Measurements from ENCODE around the gene CSNK1G1.

Gene CSNK1G1

DNA sequence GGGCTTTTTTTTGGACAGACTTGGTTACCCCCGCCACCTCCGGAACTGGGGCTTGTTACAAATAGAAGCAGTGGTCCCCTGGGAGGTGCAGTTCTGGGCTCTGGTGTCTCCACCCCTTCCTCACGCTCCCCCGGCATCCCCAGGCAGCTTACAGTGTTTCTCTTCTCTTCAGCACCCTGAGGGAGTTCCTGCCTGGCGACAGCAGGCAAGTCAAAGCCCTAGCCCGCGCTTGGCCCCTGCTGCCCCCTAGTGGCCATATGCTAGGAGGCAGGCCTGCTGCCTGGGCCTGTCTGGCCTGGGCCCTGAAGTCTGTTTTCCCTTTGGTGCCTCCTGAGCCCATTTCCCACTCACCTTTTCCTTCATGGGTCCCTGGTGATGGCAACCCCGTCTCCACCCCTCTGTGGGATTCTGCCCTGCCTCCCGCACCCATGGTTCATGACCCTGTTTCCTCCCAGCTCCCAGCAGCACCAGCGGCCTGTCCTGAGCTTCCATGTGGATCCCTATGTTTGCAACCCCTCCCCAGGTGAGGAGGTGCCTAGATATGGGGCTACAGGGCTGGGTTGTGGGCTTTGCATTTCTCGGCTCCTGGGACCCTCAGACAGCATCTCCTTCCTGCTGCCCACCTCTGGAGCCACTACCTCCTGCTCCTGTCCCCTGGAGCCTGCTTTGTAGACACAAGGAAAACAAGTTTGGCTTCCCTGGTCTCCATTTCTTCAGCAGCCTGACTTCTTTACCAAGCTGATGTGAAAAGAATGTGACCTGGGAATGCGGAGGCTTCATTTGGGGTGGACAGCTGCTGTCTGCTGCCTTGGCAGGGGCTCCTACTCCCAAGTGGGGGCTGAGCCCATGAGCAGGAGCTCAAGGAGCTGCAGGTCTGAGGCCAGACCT lies 202.2 kb downstream of the CSNK1G1 start:
- peak; percentile 77 for DNase-seq (ENCODE audit: low read depth)

DNA sequence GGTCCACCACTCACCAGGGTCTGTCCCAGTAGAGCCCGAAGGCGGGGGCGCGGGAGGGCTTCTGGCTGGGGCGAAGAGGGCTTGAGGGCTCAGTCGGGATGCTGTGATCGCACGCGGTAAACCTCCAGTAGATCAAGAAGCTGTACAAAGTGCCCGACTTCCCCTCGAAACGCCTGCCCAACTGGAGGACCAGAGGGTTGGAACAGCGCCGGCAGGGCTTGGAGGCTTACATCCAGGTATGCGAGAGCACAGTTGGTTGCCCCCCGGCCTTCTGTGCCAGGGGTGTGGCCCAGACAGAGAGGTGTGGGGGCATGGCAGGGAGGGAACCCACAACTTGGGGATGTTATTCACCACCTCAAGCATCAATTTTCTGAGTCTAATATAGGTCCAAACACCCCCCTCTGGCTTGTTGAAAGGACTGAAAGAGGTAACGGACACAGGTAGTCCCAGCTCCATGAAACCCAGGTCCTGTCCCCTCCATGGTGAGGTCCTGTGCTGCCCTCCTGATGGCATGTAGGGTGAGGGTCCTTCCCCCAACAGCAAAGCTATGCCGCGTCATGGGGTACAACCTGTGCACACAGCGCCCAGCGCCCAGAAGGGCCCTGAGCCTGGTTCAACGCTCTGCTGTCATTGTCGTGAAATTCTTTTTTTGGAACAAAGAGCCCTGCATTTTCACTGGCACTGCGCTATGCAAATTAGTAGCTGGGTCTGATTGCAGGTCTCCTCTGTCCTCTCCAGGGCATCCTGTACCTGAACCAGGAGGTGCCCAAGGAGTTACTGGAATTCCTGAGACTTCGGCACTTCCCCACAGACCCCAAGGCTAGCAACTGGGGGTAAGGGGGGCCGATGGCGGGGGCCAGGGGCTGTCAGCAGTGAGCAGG lies 203.2 kb downstream of the CSNK1G1 start:
- no peak for DNase-seq (ENCODE audit: low read depth)

DNA sequence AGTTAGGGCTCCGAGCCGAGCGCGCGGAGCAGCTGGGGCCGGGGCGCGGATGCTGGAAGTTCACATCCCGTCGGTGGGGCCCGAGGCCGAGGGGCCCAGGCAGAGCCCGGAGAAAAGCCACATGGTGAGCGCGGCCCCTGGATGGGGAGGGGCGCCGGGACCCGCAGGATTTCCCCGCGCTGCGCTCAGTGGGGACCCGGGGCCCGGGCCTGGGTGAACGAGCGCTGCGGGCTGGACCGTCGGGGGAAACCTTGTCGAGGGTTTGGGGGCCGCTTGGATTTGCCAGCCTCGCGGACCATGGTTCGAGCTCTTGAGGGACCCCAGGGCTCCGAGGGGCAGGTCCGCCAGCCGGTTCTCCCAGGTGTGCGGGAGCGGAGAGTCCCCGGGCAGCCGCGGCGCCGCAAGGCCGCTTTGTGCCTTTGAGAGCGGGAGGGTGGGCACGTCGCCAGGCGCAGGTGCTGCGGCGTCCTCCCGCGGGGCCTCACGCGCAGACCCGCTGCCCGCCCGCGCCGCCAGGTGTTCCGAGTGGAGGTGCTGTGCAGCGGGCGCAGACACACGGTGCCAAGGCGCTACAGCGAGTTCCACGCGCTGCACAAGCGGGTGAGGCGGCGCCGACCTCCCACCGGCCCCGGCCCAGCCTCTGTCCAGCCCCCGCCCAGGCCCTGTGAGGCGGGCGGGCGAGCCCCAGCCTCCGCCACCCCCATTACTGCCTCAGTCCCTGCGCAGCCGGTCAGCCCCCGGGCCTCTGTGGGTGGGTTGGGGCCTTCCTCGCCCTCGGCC lies 204.1 kb downstream of the CSNK1G1 start, which contains the start of gene SNX22:
SNX22 (plus strand) TSS at position 5 of the 780 bp plus-strand sequence; CDS start at position 50, 45 bp downstream.
- no peak for DNase-seq (ENCODE audit: low read depth)

DNA sequence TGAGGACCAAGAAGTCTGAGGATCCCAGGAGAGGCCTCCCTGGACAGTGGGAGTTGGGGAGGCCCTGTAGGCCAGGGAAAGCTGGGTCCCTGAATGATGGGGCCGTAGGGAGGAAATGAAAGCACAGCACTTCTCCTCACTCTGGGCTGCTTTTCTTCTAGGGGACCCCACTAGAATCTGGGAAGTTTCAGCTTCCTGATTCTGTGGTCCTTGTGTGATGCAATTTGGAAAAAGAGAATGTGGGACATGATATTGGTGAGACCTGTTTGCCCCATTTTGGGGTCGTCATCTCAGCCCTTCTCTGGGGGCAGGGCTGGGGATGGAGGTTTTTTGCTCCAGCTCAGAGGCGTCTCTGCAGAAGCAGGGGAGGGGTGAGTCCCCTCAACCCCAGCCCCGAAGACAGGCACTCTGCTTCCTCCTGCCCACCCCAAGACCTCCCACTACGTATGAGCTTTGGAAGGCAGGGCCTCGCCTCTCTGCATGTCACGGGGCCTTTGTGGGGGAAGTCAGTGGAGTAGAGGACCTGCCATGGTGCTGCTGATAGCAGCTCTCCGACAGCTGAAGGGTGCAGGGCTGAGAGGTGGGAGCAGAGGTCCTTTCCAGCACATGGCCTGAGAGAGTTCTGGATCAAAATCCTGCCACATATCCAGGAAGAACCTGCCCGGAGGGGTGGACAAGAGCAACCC lies 205.9 kb downstream of the CSNK1G1 start:
- no peak for DNase-seq (ENCODE audit: low read depth)

GRCh38 chr15:64149424-64149823 lies 206.5 kb downstream of the CSNK1G1 start:
- DNase-seq (ENCODE audit: low read depth) = no peak

- no peak for DNase-seq (ENCODE audit: low read depth)
These were observed 207.4 kb downstream of the CSNK1G1 start for GRCh38 chr15:64148581-64148980.

GRCh38 chr15:64148168-64148567 lies 207.8 kb downstream of the CSNK1G1 start:
- no peak for DNase-seq (ENCODE audit: low read depth)

GRCh38 chr15:64146885-64147681 lies 208.9 kb downstream of the CSNK1G1 start:
- DNase-seq (ENCODE audit: low read depth) = no peak

DNA sequence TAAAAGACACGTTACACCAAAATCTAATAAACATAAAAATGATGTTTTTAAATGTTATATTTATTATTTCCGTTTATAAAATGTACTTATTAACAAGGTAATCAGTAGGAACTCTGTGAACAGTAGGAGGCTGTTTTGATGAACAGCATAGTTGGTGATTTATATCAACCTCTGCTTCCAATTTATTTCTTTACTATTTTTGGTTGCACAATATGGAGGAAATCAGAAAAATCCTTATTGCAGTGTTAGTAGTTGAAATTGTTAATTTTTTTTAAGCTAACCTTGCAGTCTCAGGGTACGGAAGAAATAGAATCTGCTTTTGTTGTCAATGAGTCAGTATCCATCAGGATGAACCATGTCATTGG lies 209.5 kb downstream of the CSNK1G1 start:
- no peak for DNase-seq (ENCODE audit: low read depth)

- DNase-seq (ENCODE audit: low read depth) = no peak
These were observed 209.9 kb downstream of the CSNK1G1 start for GRCh38 chr15:64146041-64146440.

DNA sequence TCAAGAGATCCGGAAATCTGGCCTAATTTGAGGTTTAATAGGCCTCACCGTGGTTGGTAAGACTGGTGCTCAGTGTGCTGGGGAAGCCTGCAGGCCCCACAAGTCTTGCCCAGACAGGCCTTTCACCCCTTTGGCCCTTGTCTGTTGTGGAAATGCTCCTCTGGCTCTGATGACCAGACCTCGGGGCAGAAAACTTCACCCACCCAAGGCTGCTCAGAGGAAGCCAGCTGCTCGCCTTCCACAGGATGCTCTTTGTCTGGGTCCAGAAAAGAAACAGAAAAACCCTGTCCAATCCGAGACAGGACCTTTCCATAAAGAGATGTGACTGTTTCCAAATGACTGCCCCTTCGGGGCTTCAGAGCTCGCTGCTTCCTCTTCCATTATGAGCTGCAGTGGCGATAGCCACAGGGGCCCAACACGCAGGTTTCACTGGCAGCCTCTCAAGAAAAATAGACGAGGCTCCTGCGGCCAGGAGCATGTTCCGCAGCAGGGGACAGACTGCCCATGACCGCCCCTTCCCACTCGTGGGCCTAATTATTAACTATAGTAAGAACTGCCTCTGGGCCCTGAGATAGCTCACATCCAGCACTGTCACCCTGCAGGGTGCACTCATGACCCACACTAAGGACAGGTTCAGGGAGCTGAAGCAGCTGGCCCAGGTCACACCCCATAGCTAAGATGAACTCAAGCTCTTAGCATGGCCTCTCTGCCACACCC lies 211.2 kb downstream of the CSNK1G1 start:
- DNase-seq (ENCODE audit: low read depth) = no peak

GRCh38 chr15:64144192-64144564 lies 211.8 kb downstream of the CSNK1G1 start:
- DNase-seq (ENCODE audit: low read depth) = no peak

GRCh38 chr15:64143276-64143675 lies 212.7 kb downstream of the CSNK1G1 start:
- no peak for DNase-seq (ENCODE audit: low read depth)

DNA sequence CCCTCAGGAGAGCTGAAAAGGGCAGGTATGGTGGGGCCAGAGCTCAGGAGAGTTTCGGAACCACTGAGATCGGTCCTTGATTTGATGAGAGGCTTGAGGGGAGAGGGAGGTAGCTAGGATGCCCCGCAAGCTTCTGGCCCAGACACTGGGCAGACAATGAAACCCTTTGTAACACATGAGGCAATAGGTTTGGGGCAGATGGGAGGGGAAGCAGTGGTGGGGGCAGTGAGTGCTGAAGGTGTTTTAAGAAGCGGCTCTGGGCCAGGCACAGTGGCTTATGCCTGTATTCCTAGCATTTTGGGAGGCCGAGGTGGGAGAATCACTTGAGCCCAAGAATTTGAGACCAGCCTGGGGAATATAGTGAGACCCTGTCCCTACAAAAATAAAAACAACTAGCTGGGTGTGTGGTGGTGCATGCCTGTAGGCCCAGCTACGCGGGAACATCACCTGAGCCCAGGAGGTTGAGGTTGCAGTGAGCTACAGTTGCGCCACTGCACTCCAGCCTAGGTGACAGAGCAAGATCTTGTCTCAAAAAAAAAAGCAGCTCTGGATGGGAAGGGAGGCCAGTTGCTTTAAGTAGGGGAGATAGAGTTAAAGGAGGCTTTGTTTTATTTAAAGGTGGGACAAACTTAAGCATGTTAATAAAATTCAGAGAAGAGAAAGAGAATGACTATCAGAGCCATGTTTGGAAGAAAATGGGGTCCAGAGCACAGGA lies 214.0 kb downstream of the CSNK1G1 start:
- DNase-seq (ENCODE audit: low read depth) = no peak

DNA sequence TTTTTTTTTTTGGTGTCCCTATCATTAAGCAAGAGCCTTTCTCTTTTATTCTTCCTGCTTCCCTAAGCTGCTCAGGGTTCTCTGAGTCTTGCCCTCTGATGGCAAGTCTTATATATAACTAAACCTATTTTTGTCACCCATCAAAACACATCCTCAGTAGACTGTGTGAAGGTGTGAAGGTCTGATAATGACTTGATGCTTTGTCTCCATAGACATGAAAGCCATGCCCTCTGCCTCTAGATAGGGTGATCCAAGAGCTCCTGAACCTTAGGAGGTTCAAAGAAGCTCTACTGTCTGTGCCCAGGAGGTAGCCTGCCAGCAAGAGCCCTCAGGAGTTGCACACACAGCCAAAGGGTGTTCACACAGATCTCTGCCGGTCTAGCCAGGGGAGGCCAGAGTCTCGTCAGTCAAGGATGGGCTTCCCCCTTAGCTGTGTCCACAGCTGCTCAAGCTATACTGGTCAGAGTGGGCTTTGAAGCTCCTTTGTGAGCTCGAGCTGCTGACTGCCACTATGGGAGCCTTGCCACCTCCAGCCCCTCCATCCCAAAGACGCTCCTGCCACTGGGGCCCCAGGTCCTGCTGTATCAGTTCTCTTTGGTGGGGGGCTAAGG lies 217.5 kb downstream of the CSNK1G1 start:
- DNase-seq (ENCODE audit: low read depth) = no peak

- no peak for DNase-seq (ENCODE audit: low read depth)
These were observed 218.6 kb downstream of the CSNK1G1 start for GRCh38 chr15:64137226-64137833.

DNA sequence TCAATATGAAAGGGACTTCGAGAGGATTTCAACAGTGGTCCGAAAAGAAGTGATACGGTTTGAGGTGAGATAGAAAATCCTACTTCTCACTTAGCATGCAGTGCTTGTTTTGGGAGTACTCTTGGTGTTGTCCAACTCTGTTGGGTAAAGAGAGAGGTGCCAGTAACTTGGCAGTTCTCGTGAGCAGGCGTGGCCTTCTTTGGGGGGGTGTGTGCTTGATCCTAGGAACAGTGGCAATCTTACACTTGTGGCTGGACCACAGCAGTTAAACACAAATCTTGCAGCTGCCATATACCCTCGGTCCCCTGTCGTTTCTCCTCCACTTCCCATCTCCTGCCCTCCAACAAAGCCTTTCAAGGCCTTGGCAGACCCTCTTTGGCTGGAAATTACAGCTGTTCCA lies 219.6 kb downstream of the CSNK1G1 start:
- no peak for DNase-seq (ENCODE audit: low read depth)

DNA sequence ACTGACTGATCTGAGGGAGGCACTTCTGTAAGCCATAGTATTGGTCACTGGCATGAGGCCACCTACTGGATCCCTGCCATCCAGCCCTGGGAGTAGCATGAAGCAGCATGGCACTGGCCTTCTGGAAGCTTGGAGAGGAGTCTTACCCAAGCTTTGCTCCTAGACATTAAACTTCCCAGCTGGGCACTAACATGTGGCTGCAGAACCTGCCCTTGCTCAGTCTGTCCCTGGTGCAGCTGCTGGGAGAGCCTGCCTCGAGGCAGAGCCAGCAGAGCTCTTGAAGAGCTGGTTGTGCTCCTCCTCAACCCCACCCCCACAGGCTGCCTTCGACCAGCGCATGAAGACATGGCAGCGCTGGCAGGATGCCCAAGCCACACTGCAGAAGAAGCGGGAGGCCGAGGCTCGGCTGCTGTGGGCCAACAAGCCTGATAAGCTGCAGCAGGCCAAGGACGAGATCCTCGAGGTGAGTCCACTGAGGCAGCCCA lies 221.6 kb downstream of the CSNK1G1 start:
- no peak for DNase-seq (ENCODE audit: low read depth)
